Epithelial cell of prostate (primary cell): Measurements from ENCODE around the gene IRAK4.

Source experiments
- DNase-seq: peaks from one replicate; pipeline ENCODE4 v3.0.0-alpha.2; 2011; ENCODE audit warnings: low read depth, low spot score
- H3K27ac ChIP-seq: fragments of 450-650 bp; 2 replicates; pipeline ENCODE4 v1.5.1; 2017; ENCODE audit warnings: mild to moderate bottlenecking

The IRAK4 gene

GRCh38 chr12:43832463-43833168 lies 73.9 kb downstream of the IRAK4 start:
- H3K27ac ChIP-seq = no peak overlapping the region
- DNase-seq = no peak

- peak overlapping the region; percentile 63 for H3K27ac ChIP-seq
- no peak for DNase-seq
Measured at GRCh38 chr12:43835264-43835655, 76.5 kb downstream of the IRAK4 start.

- no peak for DNase-seq
- H3K27ac ChIP-seq = peak within 1 kb of the TSS; percentile 63
Measured at GRCh38 chr12:43835656-43836474, 77.1 kb downstream of the IRAK4 start, which contains the start of gene TMEM117. TSS of gene TMEM117 (plus strand) at chr12:43836081.

- no peak for DNase-seq
- H3K27ac ChIP-seq = peak overlapping the region; percentile 63
Measured at GRCh38 chr12:43836475-43836989, 77.8 kb downstream of the IRAK4 start.
